K562 (cell line): ENCODE measurements around the gene GOLGA2. TPM values are rescaled to one million over a fixed set of nuclear protein-coding genes. Genes with fewer than 3 reads are reported as not detected.
A peak's percentile ranks its signal among the peaks of the same experiment; 100 is the strongest.
"Not testable (repeated sequence)": the region's sequence is repeated elsewhere in the genome, so short reads cannot be mapped to it uniquely, and the experiment has no call there.

ENCODE experiments used
- ATAC-seq: fragments of 200-7000 bp; cut with Tn5 transposase; 3 replicates; pipeline ENCODE4 v1.9.1; 2020; ENCODE audit warnings: moderate library complexity
- BruUV-seq: library from RNA; stranded (reverse); fragments of 400-500 nt; replicated peaks from 2 replicates; lab custom pipeline; 2021; lab: Mats Ljungman, UMichigan
- CTCF ChIA-PET: fragments of 300-600 bp; formaldehyde crosslinking; extraction: SDS; loops from one replicate; lab custom pipeline; 2021; ENCODE audit warnings: low intra/inter-chr PET ratio; lab: Yijun Ruan, JAX
- POLR2A ChIA-PET: fragments of 300-600, 350-650 bp; sonication (Branson Sonifier 250); formaldehyde crosslinking; extraction: SDS; loops from one replicate; lab custom pipeline; 2021; ENCODE audit warnings: antibody characterized with exemption, inconsistent platforms; lab: Yijun Ruan, JAX
- DNase-seq, 4 experiments: peaks; one replicate each; pipeline versions ENCODE4 v3.0.0 to v3.0.0-alpha.2; 2011 to 2018; ENCODE audit warnings: low spot score in 3 of 4, mixed read lengths in 3 of 4; ENCODE audit errors: extremely low read depth in 1 of 4
- FAIRE-seq: peaks from 2 replicates; lab custom pipeline; 2011; peaks lifted over from hg19 to GRCh38; lab: Jason Lieb, UNC
- H2AFZ ChIP-seq: 2 replicates; pipeline ENCODE4 v1.6.0; 2011; ENCODE audit warnings: low read depth, low read length, control low read depth, inconsistent platforms
- H3K27ac ChIP-seq: fragments of 200-600 bp; 3 replicates; pipeline ENCODE4 v1.8.0; 2011; ENCODE audit warnings: low read depth, mild to moderate bottlenecking, control low read depth, inconsistent platforms, low read length, moderate library complexity, mixed read lengths; ENCODE audit errors: extremely low read depth
- H3K27me3 ChIP-seq, 2 experiments: fragments of 300-600 bp in 1 of 2; 2 replicates in 1 of 2; 3 replicates in 1 of 2; pipeline versions ENCODE4 v1.6.0 to v1.8.0; 2011; ENCODE audit warnings: inconsistent platforms in 2 of 2, low read length in 2 of 2, mild to moderate bottlenecking in 1 of 2, mixed read lengths in 1 of 2, moderate library complexity in 1 of 2; ENCODE audit not compliant: control insufficient read depth in 2 of 2, insufficient read depth in 2 of 2
- H3K36me3 ChIP-seq: fragments of 300-600 bp; 3 replicates; pipeline ENCODE4 v1.8.0; 2011; ENCODE audit warnings: mild to moderate bottlenecking, low read length, inconsistent platforms; ENCODE audit not compliant: control insufficient read depth, insufficient read depth
- H3K4me1 ChIP-seq, 2 experiments: fragments of 200-600 bp in 1 of 2; replicated peaks in 1 of 2; 2 replicates in 1 of 2; 3 replicates in 1 of 2; pipeline versions ENCODE4 v1.5.1 to v1.8.0; 2011; ENCODE audit warnings: inconsistent platforms in 2 of 2, low read length in 2 of 2, mild to moderate bottlenecking in 1 of 2, mixed read lengths in 1 of 2, moderate library complexity in 1 of 2; ENCODE audit not compliant: control insufficient read depth in 2 of 2, insufficient read depth in 2 of 2
- H3K4me2 ChIP-seq: 2 replicates; pipeline ENCODE4 v1.6.1; 2011; ENCODE audit warnings: low read length, control low read depth, inconsistent platforms, mixed read lengths; ENCODE audit not compliant: insufficient read depth
- H3K4me3 ChIP-seq: fragments of 200-600 bp; sonication (generic), shearing (Covaris generic); 2 replicates; pipeline ENCODE4 v1.5.1; 2016; ENCODE audit warnings: control low read depth, inconsistent platforms
- H3K79me2 ChIP-seq: fragments of 200-600 bp; 3 replicates; pipeline ENCODE4 v1.8.0; 2011; ENCODE audit warnings: low read length, inconsistent platforms; ENCODE audit not compliant: control insufficient read depth, insufficient read depth
- H3K9ac ChIP-seq, 2 experiments: 2 replicates each; pipeline versions ENCODE4 v1.6.0 to v1.6.1; 2011; ENCODE audit warnings: low read depth in 2 of 2, low read length in 2 of 2, control low read depth in 1 of 2, inconsistent platforms in 1 of 2, mild to moderate bottlenecking in 1 of 2, mixed read lengths in 1 of 2; ENCODE audit not compliant: insufficient read depth in 1 of 2
- H3K9me1 ChIP-seq: one replicate; pipeline ENCODE4 v1.6.0; 2011; ENCODE audit warnings: inconsistent platforms, mild to moderate bottlenecking, low read length, moderate library complexity; ENCODE audit not compliant: control insufficient read depth, insufficient read depth
- H3K9me3 ChIP-seq: replicated peaks from 2 replicates; pipeline ENCODE4 v1.5.1; 2011; ENCODE audit warnings: low read depth, low read length, inconsistent platforms; ENCODE audit not compliant: control insufficient read depth, insufficient read depth
- H4K20me1 ChIP-seq: replicated peaks from 2 replicates; pipeline ENCODE4 v1.6.1; 2011; ENCODE audit warnings: low read length, inconsistent platforms, mixed read lengths; ENCODE audit not compliant: control insufficient read depth, insufficient read depth
- EP300 ChIP-seq: IDR thresholded peaks from 2 replicates; pipeline ENCODE4 v1.6.1; 2012; ENCODE audit warnings: low read length, improper control_type of control experiment
- ID3 ChIP-seq, 2 experiments: fragments of 250-450 bp in 1 of 2; fragments of 450-650 bp in 1 of 2; sonication (Bioruptor Pico) in 1 of 2; IDR thresholded peaks; 2 replicates each; pipeline versions ENCODE4 v1.6.1 to v1.8.0; 2016 to 2021; ENCODE audit warnings: mild to moderate bottlenecking in 2 of 2, moderate library complexity in 2 of 2, missing compliant biosample characterization in 1 of 2, missing genetic modification characterization in 1 of 2
- JUND ChIP-seq, 2 experiments: IDR thresholded peaks; 2 replicates in 1 of 2; 3 replicates in 1 of 2; pipeline ENCODE4 v1.6.1; 2011; ENCODE audit warnings: borderline replicate concordance in 2 of 2, low read depth in 2 of 2, low read length in 2 of 2, improper control_type of control experiment in 1 of 2, missing biosample characterization in 1 of 2, missing genetic modification characterization in 1 of 2, missing genetic modification reagents in 1 of 2
- KLF6 ChIP-seq: fragments of 250-450 bp; sonication (Bioruptor Pico); IDR thresholded peaks from 2 replicates; pipeline ENCODE4 v1.4.0; 2020; ENCODE audit warnings: mild to moderate bottlenecking, moderate library complexity, borderline replicate concordance
- MEF2A ChIP-seq: IDR thresholded peaks from 2 replicates; pipeline ENCODE4 v1.6.1; 2011; ENCODE audit warnings: low read depth, mild to moderate bottlenecking, low read length, moderate library complexity; ENCODE audit not compliant: control insufficient read depth
- OTX1 ChIP-seq: fragments of 450-650 bp; formaldehyde crosslinking; IDR thresholded peaks from 2 replicates; pipeline ENCODE4 v1.4.0; 2022; ENCODE audit warnings: mild to moderate bottlenecking
- SMAD3 ChIP-seq: fragments of 450-650 bp; formaldehyde crosslinking; conservative IDR thresholded peaks from 2 replicates; pipeline ENCODE4 v1.4.0; 2020; ENCODE audit warnings: mild to moderate bottlenecking
- TBL1XR1 ChIP-seq, 2 experiments: IDR thresholded peaks; 2 replicates each; pipeline ENCODE4 v1.6.1; 2012; ENCODE audit warnings: improper control_type of control experiment in 2 of 2, low read length in 2 of 2, mild to moderate bottlenecking in 1 of 2
- ZFP1 ChIP-seq: fragments of 450-650 bp; formaldehyde crosslinking; IDR thresholded peaks from 2 replicates; pipeline ENCODE4 v1.4.0; 2020; ENCODE audit warnings: mild to moderate bottlenecking, mixed read lengths
- ZNF41 ChIP-seq: fragments of 250-450 bp; sonication (Bioruptor Pico); conservative IDR thresholded peaks from 2 replicates; pipeline ENCODE4 v1.4.0; 2020; ENCODE audit warnings: mild to moderate bottlenecking
- ZNF436 ChIP-seq: fragments of 250-450, 450-650 bp; sonication (Bioruptor Pico); formaldehyde crosslinking; IDR thresholded peaks from 2 replicates; pipeline ENCODE4 v1.7.0; 2020; ENCODE audit warnings: mild to moderate bottlenecking
- ZNF561 ChIP-seq: fragments of 450-650 bp; formaldehyde crosslinking; conservative IDR thresholded peaks from 2 replicates; pipeline ENCODE4 v1.4.0; 2020; ENCODE audit warnings: mild to moderate bottlenecking, moderate library complexity
- ZNF696 ChIP-seq: fragments of 250-450 bp; sonication (Bioruptor Pico); conservative IDR thresholded peaks from 2 replicates; pipeline ENCODE4 v1.4.0; 2020; ENCODE audit warnings: mild to moderate bottlenecking, moderate library complexity
- ZNF778 ChIP-seq: fragments of 450-650 bp; formaldehyde crosslinking; IDR thresholded peaks from 2 replicates; pipeline ENCODE4 v1.4.0; 2020; ENCODE audit warnings: mild to moderate bottlenecking, moderate library complexity
- ZNF79 ChIP-seq: fragments of 250-450 bp; sonication (Bioruptor Pico); IDR thresholded peaks from 2 replicates; pipeline ENCODE4 v1.4.0; 2020; ENCODE audit warnings: low read depth, mild to moderate bottlenecking, moderate library complexity
- WGBS: fragments of 100-300 bp; shearing (Covaris generic); methylation state at CpG from one replicate; pipeline ENCODE4 v1.1.6; 2016; ENCODE audit warnings: low coverage, mixed read lengths; ENCODE audit not compliant: insufficient coverage; ENCODE audit errors: missing lambda C conversion rate; 5-methylcytosine and 5-hydroxymethylcytosine counted together
- in situ Hi-C: fragments of 300-500 bp; cut with MboI; formaldehyde crosslinking; loops from 4 replicates; pipeline ENCODE4 v1.15.0; 2018; ENCODE audit warnings: inconsistent platforms, mixed read lengths
- intact Hi-C: fragments of 100-400 bp; cut with micrococcal nuclease; formaldehyde crosslinking; loops from 2 replicates; pipeline ENCODE4 v1.14.2; 2022
- polyA plus RNA-seq, 8 experiments: library from polyadenylated mRNA; depleted of rRNA in 4 of 8; stranded (reverse) in 5 of 8; unstranded in 3 of 8; fragments of >200 nt; fragmentation: Nextera tagmentation in 2 of 8; fragmentation: Illumina TruSeq in 1 of 8; extraction: Ambion mirVana in 2 of 8; extraction: Trizol in 1 of 8; gene quantifications; 2 replicates each; pipeline versions ENCODE4 v1.2.1 to v1.2.3, GENCODE V29; 2011 to 2014; ENCODE audit warnings: inconsistent platforms in 1 of 8, missing spikeins in 1 of 8
- total RNA-seq, 7 experiments: library from RNA; depleted of rRNA in 6 of 7; stranded (reverse); fragments of >200 nt in 6 of 7; fragmentation: Illumina TruSeq in 2 of 7; extraction: Trizol in 2 of 7; gene quantifications; 2 replicates each; pipeline versions ENCODE4 v1.2.1 to v1.2.3, GENCODE V29; 2011 to 2021; ENCODE audit warnings: low replicate concordance in 1 of 7

GOLGA2 gene
- total and polyA plus RNA-seq, 9 of the 15 experiments (the other 6 are each of a cell fraction or from before 2014, with no cell fraction given) = 15.7 to 138 (median 76.0) TPM

DNA sequence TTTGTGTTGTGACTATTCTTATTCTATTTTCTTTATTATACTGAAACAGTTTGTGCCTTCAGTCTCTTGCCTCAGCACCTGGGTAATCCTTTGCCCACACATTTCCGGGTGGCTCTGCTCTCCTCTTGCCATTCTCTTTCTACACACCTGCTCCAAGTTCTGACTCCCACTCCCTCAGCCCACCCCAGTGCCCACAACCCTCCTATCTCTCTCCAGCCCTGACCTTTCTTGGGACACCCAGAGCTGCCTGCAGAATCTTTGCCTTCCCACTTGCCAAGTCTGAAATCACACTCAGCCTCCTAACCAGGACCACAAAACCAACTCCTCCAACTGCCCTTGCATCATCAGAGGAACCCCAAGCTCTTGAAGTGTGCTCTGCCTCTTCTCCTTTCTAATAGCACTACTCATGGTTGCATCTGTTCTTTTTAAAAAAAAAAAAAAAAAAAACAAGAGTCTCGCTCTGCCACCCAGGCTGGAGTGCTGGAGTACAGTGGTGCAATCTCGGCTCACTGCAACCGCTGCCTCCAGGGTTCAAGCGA, 4.3 kb upstream of the GOLGA2 start (continued):
- no peak for TF ChIP-seq MEF2A

DNA sequence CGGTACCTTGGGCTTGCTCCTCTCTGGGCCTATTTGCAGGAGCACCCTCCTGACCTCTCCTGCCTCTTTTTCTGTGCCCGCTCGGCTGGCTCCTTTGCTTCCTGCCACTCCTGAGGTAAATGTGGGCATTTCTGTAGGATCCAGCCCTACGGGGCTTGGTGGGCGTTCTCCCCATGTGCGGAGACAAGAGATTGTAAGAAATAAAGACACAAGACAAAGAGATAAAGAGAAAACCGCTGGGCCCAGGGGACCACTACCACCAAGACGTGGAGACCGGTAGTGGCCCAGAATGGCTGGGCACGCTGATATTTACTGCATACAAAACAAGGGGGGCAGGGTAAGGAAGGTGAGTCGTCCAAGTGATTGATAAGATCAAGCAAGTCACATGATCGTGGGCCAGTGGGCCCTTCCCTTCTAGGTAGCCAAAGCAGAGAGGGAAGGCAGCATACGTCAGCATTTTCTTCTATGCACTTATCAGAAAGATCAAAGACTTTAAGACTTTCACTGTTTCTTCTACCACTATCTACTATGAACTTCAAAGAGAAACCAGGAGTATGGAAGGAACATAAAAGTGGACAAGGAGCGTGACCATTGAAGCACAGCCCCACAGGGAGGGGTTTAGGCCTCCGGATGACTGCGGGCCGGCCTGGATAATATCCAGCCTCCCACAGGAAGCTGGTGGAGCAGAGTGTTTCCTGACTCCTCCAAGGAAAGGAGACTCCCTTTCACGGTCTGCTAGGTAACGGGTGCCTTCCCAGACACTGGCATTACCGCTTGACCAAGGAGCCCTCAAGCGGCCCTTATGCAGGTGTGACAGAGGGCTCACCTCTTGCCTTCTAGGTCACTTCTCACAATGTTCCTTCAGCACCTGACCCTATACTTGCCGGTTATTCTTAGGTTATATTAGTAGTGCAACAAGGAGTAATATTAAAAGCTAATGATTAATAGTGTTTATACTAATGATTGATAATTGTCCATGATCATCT, 3.6 kb upstream of the GOLGA2 start:
- 16% methylated on average over 22 of the region's 22 CpGs for WGBS
- H3K4me2 ChIP-seq = peak overlapping the region; percentile 69
- BruUV-seq = TSS peak; percentile 9
- peaks cover 35 to 49% of the 10 kb centered on the region in 2 experiments for H3K4me1 ChIP-seq
- not testable (repeated sequence) for H3K36me3 ChIP-seq; H3K27me3 ChIP-seq; H3K9me3 ChIP-seq; H4K20me1 ChIP-seq; ATAC-seq; H3K9me1 ChIP-seq; TF ChIP-seq ID3 (CRISPR knock-in tag; IDR thresholded peaks at IDR 0.05)
- peak; percentile 74 for FAIRE-seq
- peak overlapping the region; percentile 52 to 75 for H3K9ac ChIP-seq
- ChIA-PET CTCF (interaction anchor here (1.3 kb wide), 1 partner anchor 86 kb away, joined by 4 read pairs; no protein-coding TSS in a partner anchor), POLR2A (interaction anchor here (0.6 to 1.3 kb wide), 8 partner anchors 12 to 62 kb away, joined by 3 to 6 read pairs (median 3); no protein-coding TSS in a partner anchor)
- H2AFZ ChIP-seq = peak overlapping the region; percentile 75
- DNase-seq = peak; percentile 66 to 93 (median 71)
- intact Hi-C loops (loop anchor here (5.0 to 10.0 kb wide), 3 partner anchors 87 to 405 kb away; partner anchors contain the start of genes CIZ1, PTGES2 and SET), in situ Hi-C loops (loop anchor here (25.0 kb wide), 1 partner anchor 1508 kb away; no protein-coding TSS in a partner anchor)
- peak overlapping the region; percentile 80 for H3K27ac ChIP-seq
- peak overlapping the region; percentile 13; the same call in 1 of the 2 replicates for H3K4me3 ChIP-seq
- H3K79me2 ChIP-seq = peaks cover 29% of the 10 kb centered on the region
- 0 out of 2 replicates have a peak, but pooled peaks have one; percentile 39 for TF ChIP-seq EP300
- peak; percentile 88 for TF ChIP-seq OTX1 (CRISPR knock-in tag)
- 0 out of 2 replicates have a peak, but pooled peaks have one; percentile 35 for TF ChIP-seq ZNF778 (CRISPR knock-in tag)
- TF ChIP-seq ZNF436 = peak; percentile 53
- 0 out of 2 replicates have a peak, but pooled peaks have one; percentile 65 for TF ChIP-seq SMAD3
- TF ChIP-seq ID3 (tag; IDR thresholded peaks at IDR 0.05) = peak; percentile 24; the same call in 1 of the 2 replicates
- peak; percentile 46; the same call in 1 of the 2 replicates for TF ChIP-seq JUND (IDR thresholded peaks at IDR 0.05; ENCODE audit: borderline replicate concordance, low read depth, low read length)
- peak; percentile 56; the same call in 1 of the 3 replicates for TF ChIP-seq JUND (tag; IDR thresholded peaks at IDR 0.05; ENCODE audit: borderline replicate concordance, low read depth, low read length)
- TF ChIP-seq TBL1XR1 (IDR thresholded peaks at IDR 0.05; ENCODE audit: low read length in 2 of 2) = peak in 1 of 2 experiments; percentile 36; a peak in 1 of 4 replicates
- TF ChIP-seq ZNF79 = 0 out of 2 replicates have a peak, but pooled peaks have one; percentile 66
- peak; percentile 47; the same call in 1 of the 2 replicates for TF ChIP-seq ZNF41 (CRISPR knock-in tag)
- TF ChIP-seq ZFP1 = peak; percentile 50; the same call in 1 of the 2 replicates
- 0 out of 2 replicates have a peak, but pooled peaks have one; percentile 50 for TF ChIP-seq ZNF696
- peak; percentile 70; the same call in 1 of the 2 replicates for TF ChIP-seq ZNF561 (CRISPR knock-in tag)
- peak; percentile 71; the same call in 1 of the 2 replicates for TF ChIP-seq KLF6 (CRISPR knock-in tag)
